RCC 7860 (cell line): ENCODE measurements around the gene UBE2E2.
"Not testable (repeated sequence)": the region's sequence is repeated elsewhere in the genome, so short reads cannot be mapped to it uniquely, and the experiment has no call there.

Source experiments
- DNase-seq: peaks from one replicate; pipeline ENCODE4 v3.0.0-alpha.2; 2015; ENCODE audit warnings: low spot score
- FAIRE-seq: peaks from 2 replicates; lab custom pipeline; 2012; peaks lifted over from hg19 to GRCh38; lab: Jason Lieb, UNC

UBE2E2 gene

DNA sequence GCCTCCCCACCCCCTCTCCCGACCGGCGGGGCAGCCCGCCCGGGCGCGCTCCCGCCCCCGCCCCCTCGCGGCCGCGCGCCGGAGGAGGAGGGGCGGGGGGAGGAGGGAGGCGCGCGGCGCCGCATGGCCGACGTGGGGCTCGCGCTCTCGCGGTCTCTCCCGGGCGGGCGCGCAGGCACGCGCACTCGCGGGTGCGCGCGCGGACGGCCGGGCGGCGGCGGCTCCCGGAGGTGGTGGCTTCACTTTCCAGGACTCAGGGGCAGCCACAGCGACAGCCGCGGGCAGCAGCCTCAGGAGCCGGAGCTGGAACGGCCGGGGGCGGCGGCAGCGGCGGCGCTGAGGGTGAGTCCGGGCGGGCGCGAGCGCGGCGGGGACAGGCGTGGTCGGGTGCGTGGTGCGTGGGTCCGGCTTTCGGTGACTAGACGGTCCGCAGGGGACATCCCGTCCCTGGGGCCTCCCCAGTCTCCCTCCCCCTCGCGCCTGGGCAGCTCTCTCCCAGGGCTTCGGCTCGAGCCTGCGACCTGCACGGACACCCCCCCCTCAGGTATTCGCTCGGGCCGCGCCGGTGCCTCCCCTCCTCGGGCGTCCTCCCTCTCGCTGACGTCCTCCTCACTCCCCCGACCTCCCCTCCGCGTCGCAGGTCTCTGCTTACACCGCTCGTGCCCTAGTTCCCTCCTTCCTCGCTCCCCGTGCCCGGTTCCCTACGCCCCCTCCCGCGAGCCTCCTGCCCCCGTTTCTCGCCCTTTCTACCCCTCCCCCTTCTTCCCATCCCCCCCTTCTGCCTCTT is at the start of gene UBE2E2:
Gene UBE2E2 (plus strand): TSS at position 407 of the 787 bp plus-strand sequence.
- DNase-seq (peak; percentile 32), FAIRE-seq (no peak)

DNA sequence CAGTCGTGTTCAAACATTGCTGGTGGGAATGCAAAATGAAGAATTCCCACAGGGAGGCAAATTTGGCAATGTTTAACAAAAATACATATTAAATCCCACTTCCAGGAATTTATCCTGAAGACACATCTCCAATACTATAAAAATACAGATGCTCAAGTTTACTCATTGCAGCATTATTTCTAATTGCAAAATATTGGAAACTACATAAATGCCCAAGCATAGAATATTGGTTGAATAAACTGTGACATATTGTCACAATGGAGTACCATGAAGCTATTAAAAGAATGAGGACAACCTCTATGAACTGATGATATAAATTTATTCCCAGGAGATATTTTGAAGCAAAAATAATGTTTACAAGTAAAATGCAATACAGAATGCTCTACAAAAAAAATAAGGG is 49.7 kb upstream of the UBE2E2 start:
- FAIRE-seq = no peak
- DNase-seq = no peak

DNA sequence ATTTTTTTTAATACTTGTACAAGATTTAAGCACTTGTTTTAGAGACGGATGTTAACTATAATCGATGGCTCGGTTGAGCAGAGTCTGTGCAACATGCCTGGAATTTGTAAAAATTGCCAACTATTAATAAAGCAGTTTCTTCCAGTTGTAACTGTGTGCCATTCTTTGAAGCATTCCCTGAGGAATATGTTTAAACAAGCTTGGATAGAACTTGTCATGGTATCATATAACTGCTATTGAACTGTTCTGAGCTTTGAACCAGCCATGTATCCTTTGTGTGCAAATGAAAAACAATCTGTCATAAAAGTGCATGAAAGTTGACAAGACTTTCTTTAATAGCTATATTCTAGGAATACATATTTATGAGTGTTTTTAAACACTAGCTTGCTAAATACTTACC is 45.8 kb upstream of the UBE2E2 start:
- no peak for DNase-seq
- no peak for FAIRE-seq

DNA sequence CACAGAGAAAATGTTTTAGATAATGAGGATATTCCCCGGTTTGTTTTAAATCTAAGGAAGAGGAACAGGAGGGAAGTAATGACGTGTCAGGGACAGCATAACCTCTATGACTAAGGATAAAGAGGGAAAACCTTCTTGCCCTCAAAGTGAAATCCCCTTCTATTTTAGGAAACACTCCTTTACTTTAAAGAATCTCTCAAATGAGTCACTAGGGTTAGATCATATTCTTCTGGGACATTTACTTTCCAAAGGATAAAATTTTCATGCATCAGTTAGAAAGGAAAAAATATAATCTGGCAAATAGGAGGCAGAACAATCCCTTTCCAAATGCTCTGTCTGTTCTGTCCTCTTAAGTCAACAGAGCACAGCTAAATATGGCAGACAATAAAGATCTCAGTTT is 43.2 kb upstream of the UBE2E2 start:
- peak; percentile 93 for DNase-seq
- FAIRE-seq = peak; percentile 99

DNA sequence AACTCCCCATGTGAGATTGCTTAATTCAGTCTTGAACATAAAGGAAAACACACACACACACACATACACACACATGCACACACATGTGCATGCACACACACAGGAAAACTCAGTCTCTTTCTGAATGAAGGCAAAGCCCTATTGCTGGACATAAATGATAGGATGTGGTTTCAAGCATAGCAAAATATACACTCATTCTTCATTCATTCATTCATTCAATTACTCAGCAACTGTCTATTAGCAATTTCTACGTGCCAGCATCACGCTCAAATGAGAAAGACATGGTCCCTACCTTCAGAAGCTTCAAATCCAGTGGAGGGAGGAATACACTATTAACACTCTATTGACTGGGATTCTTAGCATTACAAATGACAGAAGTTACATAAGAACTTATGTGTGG is 41.8 kb upstream of the UBE2E2 start:
- FAIRE-seq (no peak), DNase-seq (peak; percentile 44)

DNA sequence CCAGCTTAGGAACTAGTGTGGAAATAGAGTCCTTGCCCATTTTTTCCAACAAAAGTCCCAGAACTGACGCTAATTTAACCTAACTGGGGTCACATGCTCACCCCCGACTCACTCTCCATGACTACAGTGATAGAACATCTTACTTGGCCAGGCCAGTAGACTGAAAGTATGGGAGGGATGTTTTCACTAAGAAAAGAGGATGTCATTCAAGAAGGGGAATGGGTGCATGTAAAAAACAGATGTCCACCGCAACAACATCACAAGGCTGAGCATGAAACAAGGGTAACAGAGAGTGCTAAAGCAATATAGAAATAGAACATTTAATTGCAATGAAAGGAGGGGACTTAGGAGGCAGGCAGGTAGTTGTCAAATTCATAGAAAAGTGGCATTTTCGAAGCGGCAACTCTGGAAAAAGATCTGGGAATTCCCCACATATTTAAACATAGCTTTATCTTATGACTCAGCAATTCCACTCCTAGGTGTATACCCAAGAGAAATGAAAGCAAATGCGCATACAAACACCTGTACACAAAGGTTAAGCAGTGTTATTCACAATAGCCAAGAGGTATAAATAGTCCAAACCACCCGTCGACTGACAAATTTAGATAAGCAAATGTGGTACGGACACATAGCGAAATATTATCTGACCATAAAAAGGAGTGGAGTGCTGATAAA is 41.1 kb upstream of the UBE2E2 start:
- DNase-seq (peak; percentile 24), FAIRE-seq (no peak)

DNA sequence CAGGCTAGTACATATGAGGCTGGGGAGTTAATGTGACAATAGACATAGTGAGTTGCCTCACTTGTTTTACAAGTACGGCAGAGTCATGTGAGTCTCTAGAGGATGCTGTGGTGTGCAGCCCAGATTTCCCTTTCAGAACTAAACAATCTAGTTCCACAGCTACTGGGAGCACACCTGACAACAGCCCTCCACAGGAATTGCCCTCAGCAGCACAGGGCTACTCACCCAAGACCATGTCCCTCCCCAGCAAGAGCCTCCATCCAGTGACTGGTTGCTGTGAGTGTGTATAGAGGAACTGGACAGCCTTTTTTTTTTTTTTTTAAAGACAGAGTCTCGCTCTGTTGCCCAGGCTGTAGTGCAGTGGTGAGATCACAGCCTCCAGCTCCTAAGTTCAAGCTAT is 40.2 kb upstream of the UBE2E2 start:
- no peak for DNase-seq
- FAIRE-seq = no peak

DNA sequence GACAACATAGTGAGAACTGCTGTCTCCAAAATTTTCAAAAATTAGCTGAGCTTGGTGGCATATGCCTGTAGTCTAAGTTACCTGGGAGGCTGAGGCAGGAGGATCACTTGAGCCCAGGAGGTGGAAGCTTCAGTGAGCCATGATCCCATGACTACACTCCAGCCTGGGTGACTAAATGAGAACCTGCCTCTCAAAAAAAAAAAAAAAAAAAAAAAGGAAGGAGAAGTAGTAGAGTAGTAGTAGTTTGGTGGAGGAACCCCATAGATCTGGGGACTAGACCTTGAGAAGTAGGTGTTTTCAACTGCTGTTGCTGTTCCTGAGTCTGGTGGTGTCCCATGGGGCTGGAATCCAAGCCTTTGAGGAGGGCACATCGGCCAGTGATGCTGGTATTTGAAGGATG is 38.4 kb upstream of the UBE2E2 start:
- DNase-seq = no peak

DNA sequence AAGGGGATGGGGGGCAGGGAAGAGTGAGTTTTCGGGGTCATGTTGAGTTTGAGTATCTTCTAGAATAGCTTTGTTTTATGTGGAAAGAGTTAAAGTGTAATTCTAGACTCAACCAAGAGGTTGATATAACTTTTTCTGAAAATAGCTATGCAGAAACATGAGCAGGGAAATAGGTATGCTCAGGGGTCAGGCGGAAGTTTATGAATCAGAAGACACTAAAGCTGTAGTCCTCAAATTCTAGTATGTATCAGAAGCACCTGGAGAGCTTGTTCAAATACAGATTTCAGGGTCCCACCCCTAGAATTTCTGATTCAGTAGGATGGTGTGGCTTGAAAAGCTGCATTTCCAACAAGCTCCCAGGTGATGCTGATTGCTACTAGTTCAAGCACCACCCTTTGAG is 37.6 kb upstream of the UBE2E2 start:
- no peak for DNase-seq
- FAIRE-seq = no peak

More for the DNA sequence above, 38.4 kb upstream of the UBE2E2 start:
- no peak for FAIRE-seq

DNA sequence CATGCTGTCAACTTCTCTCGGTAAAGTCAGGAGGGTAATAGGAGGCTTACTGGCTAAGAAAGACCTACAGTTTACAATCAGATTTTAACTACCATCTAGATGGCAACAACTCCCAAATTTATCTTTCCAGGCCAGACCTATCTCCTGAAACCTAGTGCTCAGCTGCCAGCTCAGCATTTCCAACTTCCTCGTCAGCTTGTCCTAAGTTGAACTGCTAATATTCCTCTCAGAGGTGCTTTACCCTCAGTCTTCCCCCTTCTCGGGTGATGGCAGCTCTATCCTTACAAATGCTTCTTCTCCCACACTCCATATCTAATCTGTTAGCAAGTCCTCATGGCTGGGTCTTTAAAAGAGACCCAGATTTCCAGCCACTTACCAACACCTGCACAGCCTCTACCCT is 36.9 kb upstream of the UBE2E2 start:
- no peak for FAIRE-seq

DNA sequence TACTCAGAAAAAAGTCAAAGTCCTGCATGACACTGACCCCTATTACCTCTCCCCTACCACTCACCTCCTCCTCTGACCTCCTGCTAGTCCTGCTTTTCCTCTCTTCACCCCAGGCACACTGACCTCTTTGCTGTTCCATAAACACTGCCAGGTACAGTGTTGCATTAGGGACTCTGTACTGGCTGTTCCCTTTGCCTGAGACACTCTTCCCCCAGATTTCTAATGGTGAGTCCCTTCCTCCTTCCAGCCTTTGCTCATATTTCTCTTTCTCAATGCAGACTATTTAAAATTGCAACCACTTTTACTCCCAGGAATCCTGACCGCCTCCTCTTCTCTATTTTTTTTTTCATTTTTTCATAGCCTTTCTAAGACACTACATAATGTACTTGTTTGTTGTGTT is 36.3 kb upstream of the UBE2E2 start:
- FAIRE-seq = no peak

More for the DNA sequence above, 36.9 kb upstream of the UBE2E2 start:
- no peak for DNase-seq

DNA sequence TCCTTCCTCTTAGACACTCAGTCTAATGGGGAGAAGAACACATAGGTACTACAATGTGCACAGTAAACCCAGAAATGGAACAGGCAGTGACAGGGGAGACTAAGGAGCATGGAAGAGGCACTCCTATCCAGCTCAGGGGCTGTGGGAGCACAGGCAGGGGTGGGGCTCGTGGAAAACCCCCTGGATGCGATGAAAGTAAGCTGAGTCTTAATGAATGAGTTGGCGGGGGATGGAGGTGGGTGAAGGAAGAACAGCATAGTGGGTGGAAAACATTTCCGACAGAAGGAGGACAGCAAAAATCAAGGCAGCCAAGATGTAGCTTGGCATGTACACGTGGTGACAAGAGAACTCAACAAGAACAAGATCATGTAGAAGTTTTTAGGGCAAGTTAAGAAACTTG is 33.6 kb upstream of the UBE2E2 start:
- DNase-seq = no peak
- FAIRE-seq = no peak

More for the DNA sequence above, 36.3 kb upstream of the UBE2E2 start:
- DNase-seq = no peak

DNA sequence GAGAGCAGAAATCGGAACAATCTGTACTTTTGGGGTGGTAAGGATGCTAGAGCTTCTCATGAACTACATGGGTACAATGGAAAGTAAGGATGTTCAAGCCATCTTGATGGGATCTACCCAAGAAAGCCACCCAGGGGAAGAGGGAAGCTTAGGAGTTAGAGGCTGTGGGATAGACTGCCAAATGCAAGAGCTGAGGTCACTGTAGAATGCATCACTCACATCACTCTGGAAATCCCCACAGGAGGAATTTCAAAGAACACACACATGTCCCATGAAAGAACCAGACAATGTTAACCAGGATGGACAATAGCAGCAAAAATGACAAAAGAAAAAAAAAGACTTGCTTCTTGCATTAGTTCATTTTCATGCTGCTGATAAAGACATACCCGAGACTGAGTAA is 32.8 kb upstream of the UBE2E2 start:
- FAIRE-seq = no peak
- peak; percentile 59 for DNase-seq

DNA sequence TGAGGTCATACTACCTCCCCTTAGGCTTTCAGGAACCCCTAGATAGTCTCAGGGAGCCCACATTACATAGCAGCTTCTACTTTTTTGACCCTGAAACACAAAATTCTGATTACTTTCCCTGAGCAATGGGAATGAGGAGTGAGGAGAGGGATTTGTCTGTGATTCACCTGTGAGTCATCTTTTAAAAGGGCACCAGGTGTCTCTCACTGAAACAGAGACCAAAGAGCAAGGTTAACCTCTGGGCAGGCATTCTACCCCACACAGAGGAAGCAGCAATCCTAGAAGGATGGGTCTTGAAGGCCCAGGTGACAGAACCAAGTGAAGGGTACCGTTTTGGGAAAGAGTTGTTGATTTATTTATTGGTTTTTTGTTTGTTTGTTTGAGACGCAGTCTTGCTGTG is 31.1 kb upstream of the UBE2E2 start:
- FAIRE-seq (no peak), DNase-seq (no peak)

DNA sequence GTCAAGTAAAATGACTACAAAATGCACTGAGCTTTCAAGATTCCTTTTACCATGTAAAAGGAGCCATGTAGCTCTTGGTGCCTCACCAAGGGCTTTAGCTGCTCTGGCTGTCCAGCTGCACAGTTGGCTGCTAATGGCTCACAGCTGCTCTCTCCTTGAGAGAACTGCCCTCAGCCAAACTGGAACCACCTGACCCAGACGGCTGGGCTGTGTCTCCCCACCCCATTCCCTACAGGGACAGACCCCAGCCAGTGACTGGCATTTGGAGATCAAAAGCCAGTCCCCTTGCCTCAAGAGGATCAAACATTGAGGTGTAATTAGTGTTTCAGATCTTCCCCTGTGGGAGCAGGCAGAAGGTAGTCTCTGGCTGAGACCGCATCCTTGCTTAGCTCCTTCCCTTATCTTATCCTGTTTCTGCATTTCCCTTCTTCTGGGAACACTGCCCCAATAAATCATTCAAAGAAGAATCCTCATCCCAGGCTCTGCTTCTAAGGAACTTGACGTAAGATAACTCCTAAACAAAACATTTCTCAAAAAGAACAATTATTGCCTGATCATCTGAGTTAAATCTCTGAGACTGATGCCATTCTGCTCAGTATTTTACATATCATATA is 28.6 kb upstream of the UBE2E2 start:
- no peak for FAIRE-seq

DNA sequence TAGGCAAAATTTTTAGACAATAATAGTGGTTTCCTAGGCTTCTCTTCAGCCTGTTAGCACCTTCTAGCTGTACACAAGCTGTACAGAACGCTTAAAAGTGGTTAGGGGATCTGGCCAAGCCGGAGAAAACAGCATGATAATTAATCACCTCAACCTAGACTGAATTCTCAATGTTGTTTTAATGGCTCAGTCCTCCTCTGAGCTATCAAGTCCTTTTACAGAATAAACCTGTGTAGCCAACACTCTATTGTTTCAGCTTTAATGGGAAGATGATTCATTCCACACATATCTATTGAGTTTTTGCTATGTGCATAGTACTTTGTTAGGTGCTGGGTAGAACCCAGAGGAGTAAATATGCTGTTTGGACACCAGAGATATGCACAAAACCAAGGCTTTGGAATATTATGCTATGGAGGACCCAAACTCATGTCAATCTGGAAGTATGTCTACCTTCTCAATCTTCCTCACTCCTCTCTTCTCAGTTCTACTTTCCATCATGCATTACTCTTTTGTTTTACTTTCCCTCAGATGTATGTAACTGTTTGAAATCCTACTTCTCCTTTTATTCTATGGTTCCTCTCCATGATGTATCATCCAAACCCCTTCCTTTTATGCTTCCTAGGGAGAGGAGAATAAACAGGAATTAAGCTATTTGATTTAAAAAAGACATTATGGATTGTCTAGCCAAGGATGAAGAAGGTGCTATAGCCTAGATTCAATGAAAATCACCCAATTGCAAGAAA is 27.6 kb upstream of the UBE2E2 start:
- no peak for DNase-seq
- FAIRE-seq = no peak

More for the DNA sequence above, 28.6 kb upstream of the UBE2E2 start:
- no peak for DNase-seq

DNA sequence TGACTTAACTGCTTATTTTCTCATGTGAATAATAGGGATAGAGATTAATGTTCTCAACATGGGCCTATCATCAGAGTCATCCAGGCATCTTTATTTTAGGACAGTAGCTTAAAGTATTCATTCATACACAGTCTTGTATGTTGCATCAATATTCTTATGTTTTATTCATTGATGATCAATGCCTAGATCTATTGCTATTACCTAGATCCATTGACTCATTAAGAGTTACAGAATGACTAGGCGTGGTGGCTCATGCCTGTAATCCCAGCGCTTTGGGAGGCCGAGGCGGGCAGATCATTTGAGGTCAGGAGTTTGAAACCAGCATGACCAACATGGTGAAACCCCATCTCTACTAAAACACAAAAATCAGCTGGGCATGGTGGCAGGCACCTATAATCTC is 26.3 kb upstream of the UBE2E2 start:
- FAIRE-seq = not testable (repeated sequence)

DNA sequence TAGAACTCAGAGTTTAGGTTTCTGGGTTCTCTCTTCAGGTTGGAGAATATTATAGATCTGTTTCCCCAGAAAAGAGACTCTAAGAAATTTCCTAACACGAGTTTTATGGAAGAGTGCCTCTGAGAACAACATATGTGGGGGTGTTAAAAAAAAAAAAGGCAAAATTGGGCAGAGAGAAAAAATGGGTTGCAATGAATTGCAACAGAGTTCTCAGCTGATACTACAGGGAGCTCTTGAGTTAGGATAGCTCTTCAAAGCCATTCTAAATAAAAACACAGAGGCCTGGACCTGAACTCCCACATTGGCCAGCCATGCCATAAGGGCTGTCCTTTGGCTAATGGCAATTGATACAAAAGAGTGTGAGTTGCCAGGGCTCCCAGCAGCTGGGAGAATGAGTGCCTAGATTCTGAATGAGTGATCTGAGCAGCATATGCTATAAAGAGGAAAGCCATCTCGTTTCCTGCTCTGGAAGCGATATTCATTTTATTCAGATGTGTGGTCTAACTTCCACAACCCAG is 20.1 kb upstream of the UBE2E2 start:
- FAIRE-seq (no peak), DNase-seq (no peak)

More for the DNA sequence above, 26.3 kb upstream of the UBE2E2 start:
- not testable (repeated sequence) for DNase-seq

DNA sequence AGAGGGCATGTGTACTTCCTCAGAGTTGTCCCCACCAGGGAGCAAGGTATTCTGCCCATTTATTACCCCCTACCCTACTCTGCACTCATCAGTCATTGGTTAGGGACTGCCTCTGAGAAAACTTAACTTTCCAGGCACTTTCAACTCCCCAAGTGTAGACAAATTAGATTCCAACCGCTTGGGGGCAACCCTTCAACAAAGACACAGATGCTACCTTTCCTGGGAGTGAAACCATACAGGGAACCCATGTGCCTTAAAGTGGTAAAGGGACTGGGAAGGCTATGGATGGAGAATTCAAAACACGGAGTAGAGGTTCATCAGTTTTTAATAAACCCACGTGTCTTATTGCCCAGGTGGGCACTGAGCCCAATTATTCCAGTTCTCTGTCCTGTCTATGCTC is 19.4 kb upstream of the UBE2E2 start:
- DNase-seq = peak; percentile 42
- FAIRE-seq = peak; percentile 10

DNA sequence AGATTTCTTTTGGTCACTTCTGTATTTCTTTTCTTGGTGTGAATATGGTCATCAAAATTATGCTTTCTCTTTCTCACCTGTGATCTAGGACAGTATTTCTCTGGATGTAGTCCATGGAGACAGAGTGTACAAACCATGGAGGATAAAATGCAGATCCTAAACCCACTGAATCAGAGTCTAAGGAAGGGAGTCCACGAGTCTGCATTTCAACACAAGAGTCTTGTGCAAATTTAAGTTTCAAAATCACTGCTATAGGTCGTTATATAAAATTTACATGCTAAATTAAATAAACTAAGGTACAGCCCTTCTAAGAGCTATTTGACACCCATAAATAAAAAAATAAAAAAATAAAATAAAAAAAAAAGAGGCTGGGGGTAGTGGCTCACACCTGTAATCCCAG is 17.3 kb upstream of the UBE2E2 start:
- FAIRE-seq (no peak), DNase-seq (no peak)

DNA sequence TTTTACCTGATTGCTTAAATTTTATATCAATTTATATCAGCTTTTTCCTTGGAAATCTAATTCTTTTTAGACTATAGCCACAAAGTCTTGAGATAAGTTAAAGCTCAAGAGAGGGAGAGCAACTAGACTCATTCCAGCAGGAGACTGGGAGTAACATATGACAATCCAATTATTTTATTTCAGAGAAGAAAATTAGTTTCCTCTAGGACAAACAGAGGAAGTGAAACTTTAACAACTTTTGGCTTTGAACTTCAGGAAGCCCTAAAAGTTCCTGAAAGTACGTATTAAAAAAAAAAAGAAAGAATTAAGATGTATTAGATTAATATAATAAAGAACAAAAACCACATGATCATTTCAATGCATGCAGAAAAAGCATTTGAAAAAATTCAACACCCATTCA is 13.9 kb upstream of the UBE2E2 start:
- FAIRE-seq (no peak), DNase-seq (no peak)
